SK-N-SH treated with all-trans-retinoic acid at 6 μM for 48 hours (cell line): Measurements from ENCODE around the gene DNER.

Source experiments
- BACH2 ChIP-seq: fragments of 250-450 bp; sonication (Bioruptor Pico); IDR thresholded peaks from 2 replicates; pipeline ENCODE4 v1.9.0; 2021; ENCODE audit warnings: mild to moderate bottlenecking, borderline replicate concordance
- ESRRG ChIP-seq: fragments of 250-450 bp; sonication (Bioruptor Pico); IDR thresholded peaks from 2 replicates; pipeline ENCODE4 v1.6.1; 2021; ENCODE audit warnings: mild to moderate bottlenecking
- GLIS3 ChIP-seq: fragments of 250-450 bp; sonication (Bioruptor Pico); IDR thresholded peaks from 2 replicates; pipeline ENCODE4 v1.5.0; 2020; ENCODE audit warnings: mild to moderate bottlenecking, moderate library complexity
- PPARA ChIP-seq: fragments of 250-450 bp; sonication (Bioruptor Pico); IDR thresholded peaks from 2 replicates; pipeline ENCODE4 v1.5.0; 2020; ENCODE audit warnings: mild to moderate bottlenecking, borderline replicate concordance
- SNAI2 ChIP-seq: fragments of 250-450 bp; sonication (Bioruptor Pico); IDR thresholded peaks from 2 replicates; pipeline ENCODE4 v1.5.0; 2020; ENCODE audit warnings: mild to moderate bottlenecking, moderate library complexity
- ZC3H10 ChIP-seq: fragments of 250-450 bp; sonication (Bioruptor Pico); IDR thresholded peaks from 2 replicates; pipeline ENCODE4 v1.5.1; 2021; ENCODE audit warnings: mild to moderate bottlenecking, moderate library complexity
- ZFP3 ChIP-seq: fragments of 250-450 bp; sonication (Bioruptor Pico); IDR thresholded peaks from 2 replicates; pipeline ENCODE4 v1.5.0; 2020; ENCODE audit warnings: mild to moderate bottlenecking, moderate library complexity
- ZFP30 ChIP-seq: fragments of 450-650 bp; formaldehyde crosslinking; IDR thresholded peaks from 2 replicates; pipeline ENCODE4 v1.5.0; 2022; ENCODE audit warnings: mild to moderate bottlenecking, moderate library complexity
- ZNF565 ChIP-seq: fragments of 450-650 bp; formaldehyde crosslinking; conservative IDR thresholded peaks from 2 replicates; pipeline ENCODE4 v1.5.0; 2020; ENCODE audit warnings: low read depth, mild to moderate bottlenecking, moderate library complexity
- ZNF70 ChIP-seq: fragments of 450-650 bp; formaldehyde crosslinking; IDR thresholded peaks from 2 replicates; pipeline ENCODE4 v1.5.0; 2020; ENCODE audit warnings: mild to moderate bottlenecking, moderate library complexity
- TF ChIP-seq, protein P1 (sequence below): fragments of 250-450 bp; sonication (Bioruptor Pico); IDR thresholded peaks from 2 replicates; pipeline ENCODE4 v1.5.0; 2020; ENCODE audit warnings: mild to moderate bottlenecking, moderate library complexity
- TF ChIP-seq, protein P2 (sequence below): fragments of 250-450 bp; sonication (Bioruptor Pico); IDR thresholded peaks from 2 replicates; pipeline ENCODE4 v1.5.1; 2020; ENCODE audit warnings: low read depth, mild to moderate bottlenecking, moderate library complexity
- TF ChIP-seq, protein P3 (sequence below): fragments of 250-450 bp; sonication (Bioruptor Pico); IDR thresholded peaks from 2 replicates; pipeline ENCODE4 v1.8.0; 2021; ENCODE audit warnings: low read depth, mild to moderate bottlenecking, moderate library complexity, borderline replicate concordance
- TF ChIP-seq, protein P4 (sequence below): fragments of 250-450 bp; sonication (Bioruptor Pico); IDR thresholded peaks from 2 replicates; pipeline ENCODE4 v1.8.0; 2020; ENCODE audit warnings: mild to moderate bottlenecking, moderate library complexity, borderline replicate concordance

DNA sequence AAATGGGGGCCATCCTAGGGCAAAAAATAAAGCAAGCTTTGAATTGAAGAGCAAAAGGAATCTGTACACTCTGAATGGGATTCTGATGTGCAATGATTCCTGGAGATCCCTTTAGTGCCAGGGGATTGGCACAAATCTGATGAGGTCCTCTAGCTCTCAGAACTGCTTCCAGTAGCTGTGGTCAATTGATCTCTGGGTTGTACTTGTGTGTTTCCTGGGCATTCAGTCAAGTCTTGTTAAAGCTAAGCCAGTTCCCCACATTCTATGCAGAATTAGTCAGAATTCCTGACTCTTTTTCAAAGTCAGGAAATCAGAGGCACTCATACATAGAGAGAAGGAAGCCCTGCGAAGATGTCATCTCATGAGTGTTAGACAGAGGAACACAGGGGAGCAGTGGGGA, 161.3 kb downstream of the DNER start:
- TF ChIP-seq, protein P1, sequence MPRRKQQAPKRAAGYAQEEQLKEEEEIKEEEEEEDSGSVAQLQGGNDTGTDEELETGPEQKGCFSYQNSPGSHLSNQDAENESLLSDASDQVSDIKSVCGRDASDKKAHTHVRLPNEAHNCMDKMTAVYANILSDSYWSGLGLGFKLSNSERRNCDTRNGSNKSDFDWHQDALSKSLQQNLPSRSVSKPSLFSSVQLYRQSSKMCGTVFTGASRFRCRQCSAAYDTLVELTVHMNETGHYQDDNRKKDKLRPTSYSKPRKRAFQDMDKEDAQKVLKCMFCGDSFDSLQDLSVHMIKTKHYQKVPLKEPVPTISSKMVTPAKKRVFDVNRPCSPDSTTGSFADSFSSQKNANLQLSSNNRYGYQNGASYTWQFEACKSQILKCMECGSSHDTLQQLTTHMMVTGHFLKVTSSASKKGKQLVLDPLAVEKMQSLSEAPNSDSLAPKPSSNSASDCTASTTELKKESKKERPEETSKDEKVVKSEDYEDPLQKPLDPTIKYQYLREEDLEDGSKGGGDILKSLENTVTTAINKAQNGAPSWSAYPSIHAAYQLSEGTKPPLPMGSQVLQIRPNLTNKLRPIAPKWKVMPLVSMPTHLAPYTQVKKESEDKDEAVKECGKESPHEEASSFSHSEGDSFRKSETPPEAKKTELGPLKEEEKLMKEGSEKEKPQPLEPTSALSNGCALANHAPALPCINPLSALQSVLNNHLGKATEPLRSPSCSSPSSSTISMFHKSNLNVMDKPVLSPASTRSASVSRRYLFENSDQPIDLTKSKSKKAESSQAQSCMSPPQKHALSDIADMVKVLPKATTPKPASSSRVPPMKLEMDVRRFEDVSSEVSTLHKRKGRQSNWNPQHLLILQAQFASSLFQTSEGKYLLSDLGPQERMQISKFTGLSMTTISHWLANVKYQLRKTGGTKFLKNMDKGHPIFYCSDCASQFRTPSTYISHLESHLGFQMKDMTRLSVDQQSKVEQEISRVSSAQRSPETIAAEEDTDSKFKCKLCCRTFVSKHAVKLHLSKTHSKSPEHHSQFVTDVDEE (CRISPR knock-in tag) = no peak
- TF ChIP-seq ESRRG (CRISPR knock-in tag) (no peak), ZC3H10 (no peak), BACH2 (CRISPR knock-in tag) (no peak), ZFP3 (CRISPR knock-in tag) (no peak), ZNF70 (CRISPR knock-in tag) (no peak), ZFP30 (CRISPR knock-in tag) (no peak), PPARA (CRISPR knock-in tag) (no peak), GLIS3 (no peak), ZNF565 (CRISPR knock-in tag) (no peak), SNAI2 (no peak)
- TF ChIP-seq, protein P2, sequence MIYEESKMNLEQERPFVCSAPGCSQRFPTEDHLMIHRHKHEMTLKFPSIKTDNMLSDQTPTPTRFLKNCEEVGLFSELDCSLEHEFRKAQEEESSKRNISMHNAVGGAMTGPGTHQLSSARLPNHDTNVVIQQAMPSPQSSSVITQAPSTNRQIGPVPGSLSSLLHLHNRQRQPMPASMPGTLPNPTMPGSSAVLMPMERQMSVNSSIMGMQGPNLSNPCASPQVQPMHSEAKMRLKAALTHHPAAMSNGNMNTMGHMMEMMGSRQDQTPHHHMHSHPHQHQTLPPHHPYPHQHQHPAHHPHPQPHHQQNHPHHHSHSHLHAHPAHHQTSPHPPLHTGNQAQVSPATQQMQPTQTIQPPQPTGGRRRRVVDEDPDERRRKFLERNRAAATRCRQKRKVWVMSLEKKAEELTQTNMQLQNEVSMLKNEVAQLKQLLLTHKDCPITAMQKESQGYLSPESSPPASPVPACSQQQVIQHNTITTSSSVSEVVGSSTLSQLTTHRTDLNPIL = no peak
- TF ChIP-seq, protein P3, sequence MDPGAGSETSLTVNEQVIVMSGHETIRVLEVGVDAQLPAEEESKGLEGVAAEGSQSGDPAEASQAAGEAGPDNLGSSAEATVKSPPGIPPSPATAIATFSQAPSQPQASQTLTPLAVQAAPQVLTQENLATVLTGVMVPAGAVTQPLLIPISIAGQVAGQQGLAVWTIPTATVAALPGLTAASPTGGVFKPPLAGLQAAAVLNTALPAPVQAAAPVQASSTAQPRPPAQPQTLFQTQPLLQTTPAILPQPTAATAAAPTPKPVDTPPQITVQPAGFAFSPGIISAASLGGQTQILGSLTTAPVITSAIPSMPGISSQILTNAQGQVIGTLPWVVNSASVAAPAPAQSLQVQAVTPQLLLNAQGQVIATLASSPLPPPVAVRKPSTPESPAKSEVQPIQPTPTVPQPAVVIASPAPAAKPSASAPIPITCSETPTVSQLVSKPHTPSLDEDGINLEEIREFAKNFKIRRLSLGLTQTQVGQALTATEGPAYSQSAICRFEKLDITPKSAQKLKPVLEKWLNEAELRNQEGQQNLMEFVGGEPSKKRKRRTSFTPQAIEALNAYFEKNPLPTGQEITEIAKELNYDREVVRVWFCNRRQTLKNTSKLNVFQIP (CRISPR knock-in tag) = no peak
- TF ChIP-seq, protein P4, sequence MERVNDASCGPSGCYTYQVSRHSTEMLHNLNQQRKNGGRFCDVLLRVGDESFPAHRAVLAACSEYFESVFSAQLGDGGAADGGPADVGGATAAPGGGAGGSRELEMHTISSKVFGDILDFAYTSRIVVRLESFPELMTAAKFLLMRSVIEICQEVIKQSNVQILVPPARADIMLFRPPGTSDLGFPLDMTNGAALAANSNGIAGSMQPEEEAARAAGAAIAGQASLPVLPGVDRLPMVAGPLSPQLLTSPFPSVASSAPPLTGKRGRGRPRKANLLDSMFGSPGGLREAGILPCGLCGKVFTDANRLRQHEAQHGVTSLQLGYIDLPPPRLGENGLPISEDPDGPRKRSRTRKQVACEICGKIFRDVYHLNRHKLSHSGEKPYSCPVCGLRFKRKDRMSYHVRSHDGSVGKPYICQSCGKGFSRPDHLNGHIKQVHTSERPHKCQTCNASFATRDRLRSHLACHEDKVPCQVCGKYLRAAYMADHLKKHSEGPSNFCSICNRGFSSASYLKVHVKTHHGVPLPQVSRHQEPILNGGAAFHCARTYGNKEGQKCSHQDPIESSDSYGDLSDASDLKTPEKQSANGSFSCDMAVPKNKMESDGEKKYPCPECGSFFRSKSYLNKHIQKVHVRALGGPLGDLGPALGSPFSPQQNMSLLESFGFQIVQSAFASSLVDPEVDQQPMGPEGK (CRISPR knock-in tag) = no peak
